Activated CD4-positive, alpha-beta T cell treated with anti-CD3 and anti-CD28 coated beads, Interleukin-2, amount 10 ng/mL, durations not matched to agents 24 days and 14 days (primary cell): ENCODE measurements around the gene TSN. TPM values are rescaled to one million over a fixed set of nuclear protein-coding genes. Genes with fewer than 3 reads are reported as not detected.
"Not testable (repeated sequence)": the region's sequence is repeated elsewhere in the genome, so short reads cannot be mapped to it uniquely, and the experiment has no call there.

ENCODE experiments used
- DNase-seq: peaks from one replicate; pipeline ENCODE4 v3.0.0; 2022
- H3K27ac Mint-ChIP-seq: one replicate; pipeline ENCODE4 v1.8.0; 2022; ENCODE audit warnings: mild to moderate bottlenecking, mixed read lengths
- H3K27me3 Mint-ChIP-seq: one replicate; pipeline ENCODE4 v1.8.0; 2022; ENCODE audit warnings: mixed read lengths
- H3K36me3 Mint-ChIP-seq: one replicate; pipeline ENCODE4 v1.8.0; 2022; ENCODE audit warnings: low read depth, mild to moderate bottlenecking, mixed read lengths
- H3K4me1 Mint-ChIP-seq: one replicate; pipeline ENCODE4 v1.8.0; 2021; ENCODE audit warnings: mixed read lengths
- H3K4me3 Mint-ChIP-seq: one replicate; pipeline ENCODE4 v1.8.0; 2022; ENCODE audit warnings: mild to moderate bottlenecking, moderate library complexity, mixed read lengths
- H3K9me3 Mint-ChIP-seq: one replicate; pipeline ENCODE4 v1.8.0; 2021; ENCODE audit warnings: mixed read lengths
- intact Hi-C: fragments of 100-400 bp; cut with micrococcal nuclease; formaldehyde crosslinking; loops from one replicate; pipeline ENCODE4 v1.15.1; 2023
- total RNA-seq: library from RNA; stranded (reverse); gene quantifications from 2 replicates; pipeline ENCODE4 v1.2.3, GENCODE V29; 2022

Gene TSN
- 72.6 and 76.5 TPM in 2 replicates for total RNA-seq

- peak within 1 kb of the TSS; percentile 93 for H3K27ac Mint-ChIP-seq
Measured at GRCh38 chr2:121755237-121756111, at the start of gene TSN. Gene TSN (plus strand): TSS chr2:121755651. CDS start chr2:121755780, 129 bp downstream.

GRCh38 chr2:121705958-121706357 lies 49.5 kb upstream of the TSN start:
- DNase-seq: no peak
- intact Hi-C loops: no loop called here
- Mint-ChIP-seq H3K36me3 (no peaks in the 10 kb centered on the region), H3K9me3 (no peaks in the 10 kb centered on the region), H3K27me3 (peaks cover 1% of the 10 kb centered on the region), H3K4me1 (peaks cover 13% of the 10 kb centered on the region), H3K27ac (no peak overlapping the region), H3K4me3 (no peak overlapping the region)

More at GRCh38 chr2:121755237-121756111, at the start of gene TSN:
- Mint-ChIP-seq H3K27me3 (no peaks in the 10 kb centered on the region), H3K4me3 (peak within 1 kb of the TSS; percentile 96), H3K9me3 (no peaks in the 10 kb centered on the region), H3K4me1 (peaks cover 25% of the 10 kb centered on the region), H3K36me3 (peaks cover 20% of the 10 kb centered on the region)
- peak; percentile 99 for DNase-seq
- intact Hi-C loops: loop anchor here (1.0 to 2.0 kb wide), 4 partner anchors 19 to 224 kb away; partner anchors contain the start of genes CLASP1 and NIFK

DNA sequence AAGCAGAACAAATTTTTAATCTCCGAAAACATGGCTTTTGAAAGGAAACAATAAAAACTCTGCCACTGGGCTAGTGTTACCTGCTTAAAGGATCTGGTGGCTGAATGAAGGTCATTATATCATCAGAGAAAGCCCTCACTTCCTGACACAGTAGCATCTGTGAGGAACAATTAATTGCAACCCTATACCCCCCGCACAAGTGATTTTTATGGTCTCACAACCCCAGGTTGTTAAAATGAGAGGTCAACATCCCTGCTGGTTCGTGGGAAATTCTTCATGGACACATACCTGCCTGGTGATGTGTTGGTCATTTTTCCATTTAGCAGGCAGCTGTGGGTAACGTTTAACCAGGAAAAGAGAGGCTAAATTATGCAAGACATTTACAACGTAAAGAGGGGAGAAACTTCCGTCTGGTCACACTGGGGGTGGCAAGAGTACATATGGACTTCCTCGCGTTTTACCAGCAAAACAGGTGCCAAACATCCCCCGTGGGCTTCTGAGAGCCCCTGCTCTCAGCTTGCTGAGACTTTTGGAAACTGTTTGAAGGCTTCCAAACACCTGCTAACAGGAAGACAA lies 48.0 kb upstream of the TSN start:
- H3K27me3 Mint-ChIP-seq: peaks cover 1% of the 10 kb centered on the region

GRCh38 chr2:121707920-121708361 lies 47.5 kb upstream of the TSN start:
- no peak overlapping the region for H3K27ac Mint-ChIP-seq
- H3K9me3 Mint-ChIP-seq: no peaks in the 10 kb centered on the region
- no peak overlapping the region for H3K4me3 Mint-ChIP-seq
- H3K36me3 Mint-ChIP-seq: no peaks in the 10 kb centered on the region
- intact Hi-C loops: no loop called here
- no peaks in the 10 kb centered on the region for H3K4me1 Mint-ChIP-seq
- DNase-seq: no peak
- peaks cover 1% of the 10 kb centered on the region for H3K27me3 Mint-ChIP-seq

More for the DNA sequence above, 48.0 kb upstream of the TSN start:
- Mint-ChIP-seq H3K4me1 (peaks cover 1% of the 10 kb centered on the region), H3K36me3 (no peaks in the 10 kb centered on the region), H3K4me3 (no peak overlapping the region), H3K27ac (no peak overlapping the region), H3K9me3 (no peaks in the 10 kb centered on the region)
- no peak for DNase-seq
- intact Hi-C loops: no loop called here

DNA sequence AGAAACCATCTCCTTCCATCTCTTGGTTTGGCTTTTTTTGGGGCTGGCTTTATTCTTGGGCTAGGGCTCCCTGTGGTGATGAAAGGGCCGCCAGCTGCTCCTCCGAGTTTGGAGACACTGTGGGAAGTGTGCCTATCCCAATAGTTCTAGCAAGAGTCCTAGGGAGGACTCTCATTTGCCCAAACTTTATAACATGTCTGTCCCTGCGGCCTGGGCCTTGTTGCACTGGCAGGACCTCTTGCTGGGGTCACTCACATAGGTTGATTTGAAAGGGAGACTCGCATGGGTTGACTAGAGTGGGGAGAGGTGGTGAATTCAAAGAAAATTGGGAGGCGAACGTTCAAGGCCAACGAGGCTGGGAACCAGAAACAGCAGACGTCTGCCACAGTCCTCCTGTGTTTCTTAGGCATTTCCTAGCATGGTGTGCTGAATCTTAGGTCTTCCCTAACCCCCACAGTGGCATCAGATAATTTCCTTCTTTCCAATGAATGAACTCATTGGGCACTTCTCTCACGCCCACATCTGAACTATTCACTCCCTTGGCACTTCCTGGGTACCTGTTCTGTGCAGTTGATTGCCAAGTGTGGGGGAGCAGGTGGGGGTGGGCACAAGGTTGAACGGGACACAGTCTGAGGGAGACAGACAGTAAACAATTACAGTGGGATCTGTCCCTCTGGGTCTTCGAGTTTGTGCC lies 45.5 kb upstream of the TSN start:
- peaks cover 1% of the 10 kb centered on the region for H3K27me3 Mint-ChIP-seq
- no peaks in the 10 kb centered on the region for H3K36me3 Mint-ChIP-seq
- no peak overlapping the region for H3K4me3 Mint-ChIP-seq

GRCh38 chr2:121710470-121711170 lies 44.8 kb upstream of the TSN start:
- no peak overlapping the region for H3K27ac Mint-ChIP-seq
- H3K9me3 Mint-ChIP-seq: no peaks in the 10 kb centered on the region
- intact Hi-C loops: loop anchor here (10.0 kb wide), 1 partner anchor 626 kb away; no protein-coding TSS in a partner anchor
- no peak overlapping the region for H3K4me3 Mint-ChIP-seq
- H3K27me3 Mint-ChIP-seq: peaks cover 1% of the 10 kb centered on the region
- H3K4me1 Mint-ChIP-seq: no peaks in the 10 kb centered on the region
- no peak for DNase-seq
- H3K36me3 Mint-ChIP-seq: no peaks in the 10 kb centered on the region

More for the DNA sequence above, 45.5 kb upstream of the TSN start:
- DNase-seq: no peak
- intact Hi-C loops: loop anchor here (10.0 kb wide), 1 partner anchor 625 kb away; no protein-coding TSS in a partner anchor
- H3K4me1 Mint-ChIP-seq: no peaks in the 10 kb centered on the region
- H3K27ac Mint-ChIP-seq: no peak overlapping the region
- no peaks in the 10 kb centered on the region for H3K9me3 Mint-ChIP-seq

- H3K27me3 Mint-ChIP-seq, H3K4me3 Mint-ChIP-seq, H3K4me1 Mint-ChIP-seq, DNase-seq, H3K27ac Mint-ChIP-seq, H3K36me3 Mint-ChIP-seq, H3K9me3 Mint-ChIP-seq: not testable (repeated sequence)
- intact Hi-C loops: loop anchor here (10.0 kb wide), 1 partner anchor 627 kb away; no protein-coding TSS in a partner anchor
Measured at GRCh38 chr2:121711481-121711880, 44.0 kb upstream of the TSN start.

- no peak overlapping the region for H3K27ac Mint-ChIP-seq
- H3K27me3 Mint-ChIP-seq: no peaks in the 10 kb centered on the region
- intact Hi-C loops: loop anchor here (10.0 kb wide), 1 partner anchor 631 kb away; no protein-coding TSS in a partner anchor
- peaks cover 2% of the 10 kb centered on the region for H3K4me1 Mint-ChIP-seq
- H3K4me3 Mint-ChIP-seq: no peak overlapping the region
- H3K36me3 Mint-ChIP-seq: no peaks in the 10 kb centered on the region
- no peak for DNase-seq
- no peaks in the 10 kb centered on the region for H3K9me3 Mint-ChIP-seq
Measured at GRCh38 chr2:121716126-121716525, 39.3 kb upstream of the TSN start.

GRCh38 chr2:121717529-121717928 lies 37.9 kb upstream of the TSN start:
- Mint-ChIP-seq H3K4me1 (peaks cover 9% of the 10 kb centered on the region), H3K4me3 (no peak overlapping the region), H3K27me3 (no peaks in the 10 kb centered on the region), H3K27ac (no peak overlapping the region), H3K36me3 (no peaks in the 10 kb centered on the region), H3K9me3 (no peaks in the 10 kb centered on the region)
- intact Hi-C loops: loop anchor here (10.0 kb wide), 1 partner anchor 633 kb away; no protein-coding TSS in a partner anchor
- no peak for DNase-seq

- Mint-ChIP-seq H3K27me3 (no peaks in the 10 kb centered on the region), H3K36me3 (peaks cover 10% of the 10 kb centered on the region), H3K4me3 (no peak overlapping the region), H3K4me1 (peaks cover 15% of the 10 kb centered on the region), H3K27ac (peak overlapping the region; percentile 82), H3K9me3 (no peaks in the 10 kb centered on the region)
- DNase-seq: no peak
- intact Hi-C loops: no loop called here
Measured at GRCh38 chr2:121721926-121722325, 33.5 kb upstream of the TSN start.

DNA sequence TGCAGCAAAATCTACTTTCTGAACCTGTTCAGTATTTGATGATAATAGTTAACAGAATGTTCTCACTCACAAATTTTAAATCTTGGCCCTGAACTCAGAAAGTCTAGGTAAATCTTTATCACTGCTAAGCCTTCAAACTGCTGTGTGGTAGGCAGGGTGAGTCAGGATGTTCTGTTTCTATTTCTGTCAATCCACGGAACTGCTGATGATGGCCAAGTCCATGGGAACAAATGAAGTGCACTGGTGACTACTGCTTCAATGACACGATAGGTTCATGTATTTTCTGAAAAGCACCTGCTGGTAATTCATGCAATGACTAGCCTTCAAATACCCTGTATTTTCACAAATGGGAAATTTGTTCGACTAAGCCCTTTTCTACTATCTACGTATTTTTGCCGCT lies 33.0 kb upstream of the TSN start:
- no peak for DNase-seq
- Mint-ChIP-seq H3K4me1 (peaks cover 15% of the 10 kb centered on the region), H3K36me3 (peaks cover 15% of the 10 kb centered on the region), H3K4me3 (peak overlapping the region; percentile 3), H3K27me3 (no peaks in the 10 kb centered on the region), H3K27ac (peak overlapping the region; percentile 82), H3K9me3 (no peaks in the 10 kb centered on the region)
- intact Hi-C loops: no loop called here

- intact Hi-C loops: no loop called here
- peaks cover 22% of the 10 kb centered on the region for H3K36me3 Mint-ChIP-seq
- H3K4me3 Mint-ChIP-seq: no peak overlapping the region
- no peaks in the 10 kb centered on the region for H3K27me3 Mint-ChIP-seq
- H3K9me3 Mint-ChIP-seq: no peaks in the 10 kb centered on the region
- peaks cover 15% of the 10 kb centered on the region for H3K4me1 Mint-ChIP-seq
- no peak for DNase-seq
- H3K27ac Mint-ChIP-seq: peak overlapping the region; percentile 82
Measured at GRCh38 chr2:121723316-121723715, 32.1 kb upstream of the TSN start.

GRCh38 chr2:121727332-121727731 lies 28.1 kb upstream of the TSN start:
- intact Hi-C loops: no loop called here
- Mint-ChIP-seq H3K36me3 (peaks cover 60% of the 10 kb centered on the region), H3K9me3 (no peaks in the 10 kb centered on the region), H3K27me3 (no peaks in the 10 kb centered on the region), H3K27ac (no peak overlapping the region), H3K4me1 (peaks cover 16% of the 10 kb centered on the region), H3K4me3 (no peak overlapping the region)
- no peak for DNase-seq
